K562 (cell line): ENCODE measurements around the gene MGP. TPM values are rescaled to one million over a fixed set of nuclear protein-coding genes. Genes with fewer than 3 reads are reported as not detected.

Experiments
- ARHGAP35 ChIP-seq: fragments of 450-650 bp; IDR thresholded peaks from 2 replicates; pipeline ENCODE4 v1.6.1; 2018; ENCODE audit not compliant: partially characterized antibody
- ETV6 ChIP-seq, 3 experiments: fragments of 150-350 bp in 1 of 3; sonication (generic) in 1 of 3; formaldehyde crosslinking in 1 of 3; IDR thresholded peaks; 2 replicates each; pipeline versions ENCODE4 v1.6.1 to v1.8.0; 2014 to 2022; ENCODE audit warnings: borderline replicate concordance in 2 of 3, low read depth in 2 of 3, antibody characterized with exemption in 1 of 3, low read length in 1 of 3, mild to moderate bottlenecking in 1 of 3, missing genetic modification reagents in 1 of 3
- GATAD2B ChIP-seq: fragments of 450-650 bp; IDR thresholded peaks from 2 replicates; pipeline ENCODE4 v1.6.1; 2017; ENCODE audit warnings: mild to moderate bottlenecking, borderline replicate concordance
- HMG20B ChIP-seq: fragments of 250-450 bp; sonication (Bioruptor Pico); IDR thresholded peaks from 2 replicates; pipeline ENCODE4 v1.5.0; 2021; ENCODE audit warnings: mild to moderate bottlenecking
- MYC ChIP-seq, 2 experiments: fragments of 250-450 bp in 1 of 2; sonication (Bioruptor Pico) in 1 of 2; IDR thresholded peaks; 2 replicates each; pipeline versions ENCODE4 v1.5.1 to v1.6.1; 2012 to 2021; ENCODE audit warnings: low read depth in 2 of 2, borderline replicate concordance in 1 of 2, improper control_type of control experiment in 1 of 2, low read length in 1 of 2, mild to moderate bottlenecking in 1 of 2, moderate library complexity in 1 of 2
- RBM34 ChIP-seq: fragments of 200-400 bp; formaldehyde crosslinking; IDR thresholded peaks from 2 replicates; pipeline ENCODE4 v1.6.1; 2018; ENCODE audit warnings: low read length, borderline replicate concordance; ENCODE audit not compliant: insufficient read depth
- SMARCB1 ChIP-seq: IDR thresholded peaks from 2 replicates; pipeline ENCODE4 v1.6.1; 2011; ENCODE audit warnings: improper control_type of control experiment, low read depth; ENCODE audit not compliant: insufficient read length
- THRB ChIP-seq: fragments of 450-650 bp; formaldehyde crosslinking; conservative IDR thresholded peaks from 2 replicates; pipeline ENCODE4 v1.4.0; 2022; ENCODE audit warnings: mild to moderate bottlenecking, missing genetic modification characterization
- XRCC4 ChIP-seq: IDR thresholded peaks from one replicate; pipeline ENCODE4 v1.6.1; 2011; ENCODE audit not compliant: insufficient read depth, insufficient read length; ENCODE audit errors: extremely low read depth
- XRCC5 ChIP-seq: fragments of 200-400 bp; formaldehyde crosslinking; IDR thresholded peaks from 2 replicates; pipeline ENCODE4 v1.6.1; 2017; ENCODE audit warnings: low read depth, mild to moderate bottlenecking, low read length
- ZBED1 ChIP-seq: IDR thresholded peaks from 2 replicates; pipeline ENCODE4 v1.6.1; 2014
- ZNF586 ChIP-seq: fragments of 450-650 bp; formaldehyde crosslinking; conservative IDR thresholded peaks from 2 replicates; pipeline ENCODE4 v1.4.0; 2020; ENCODE audit warnings: mild to moderate bottlenecking, moderate library complexity
- ZNF695 ChIP-seq: fragments of 450-650 bp; formaldehyde crosslinking; IDR thresholded peaks from 2 replicates; pipeline ENCODE4 v1.4.0; 2020; ENCODE audit warnings: mild to moderate bottlenecking, moderate library complexity
- polyA plus RNA-seq, 8 experiments: library from polyadenylated mRNA; depleted of rRNA in 4 of 8; stranded (reverse) in 5 of 8; unstranded in 3 of 8; fragments of >200 nt; fragmentation: Nextera tagmentation in 2 of 8; fragmentation: Illumina TruSeq in 1 of 8; extraction: Ambion mirVana in 2 of 8; extraction: Trizol in 1 of 8; gene quantifications; 2 replicates each; pipeline versions ENCODE4 v1.2.1 to v1.2.3, GENCODE V29; 2011 to 2014; ENCODE audit warnings: inconsistent platforms in 1 of 8, missing spikeins in 1 of 8
- total RNA-seq, 7 experiments: library from RNA; depleted of rRNA in 6 of 7; stranded (reverse); fragments of >200 nt in 6 of 7; fragmentation: Illumina TruSeq in 2 of 7; extraction: Trizol in 2 of 7; gene quantifications; 2 replicates each; pipeline versions ENCODE4 v1.2.1 to v1.2.3, GENCODE V29; 2011 to 2021; ENCODE audit warnings: low replicate concordance in 1 of 7
- TF ChIP-seq, protein P1 (sequence below): fragments of 250-450 bp; sonication (Bioruptor Pico); IDR thresholded peaks from 2 replicates; pipeline ENCODE4 v1.4.0; 2020; ENCODE audit warnings: mild to moderate bottlenecking, moderate library complexity
- TF ChIP-seq, protein P2 (sequence below): IDR thresholded peaks from 2 replicates; pipeline ENCODE4 v1.6.1; 2011; ENCODE audit not compliant: insufficient read length; ENCODE audit errors: extremely low read depth
- TF ChIP-seq, protein P3 (sequence below): fragments of 450-650 bp; IDR thresholded peaks from 2 replicates; pipeline ENCODE4 v1.6.1; 2016; ENCODE audit warnings: low read depth, mild to moderate bottlenecking, moderate library complexity
- TF ChIP-seq, protein P4 (sequence below): sonication (generic); formaldehyde crosslinking; IDR thresholded peaks from 2 replicates; pipeline ENCODE4 v1.8.0; 2023; ENCODE audit warnings: missing genetic modification reagents, mild to moderate bottlenecking, borderline replicate concordance

Gene MGP
- total and polyA plus RNA-seq, 9 of the 15 experiments (the other 6 are each of a cell fraction or from before 2014, with no cell fraction given) = 1.2 TPM; not detected in 8

DNA sequence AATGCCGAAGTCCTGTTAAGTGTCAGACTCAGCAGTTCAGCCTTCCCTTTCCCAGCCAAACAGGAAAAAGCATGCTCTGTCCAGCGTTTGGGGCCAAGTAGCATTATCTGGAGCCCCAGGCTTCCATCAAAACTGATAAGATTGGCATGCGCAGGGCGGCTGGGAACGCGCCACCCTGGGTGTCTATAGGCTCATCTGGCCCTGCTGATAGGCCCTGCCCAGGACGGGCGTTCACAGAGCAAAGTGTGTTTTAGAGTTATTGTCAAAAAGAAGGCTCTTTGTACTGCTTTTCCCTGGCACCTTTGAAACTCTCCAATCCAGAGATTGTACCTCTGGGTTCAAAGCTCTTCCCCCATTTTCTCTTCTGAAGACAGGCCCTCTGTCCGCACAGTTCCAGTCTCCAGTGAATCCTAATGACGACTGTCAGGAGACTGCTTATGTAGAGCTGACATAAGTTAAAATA lies 42.2 kb downstream of the MGP start, which contains the start of gene ART4 (continued):
- no peak for TF ChIP-seq THRB (CRISPR knock-in tag)
- no peak for TF ChIP-seq GATAD2B
- no peak for TF ChIP-seq ZNF695 (CRISPR knock-in tag)
- TF ChIP-seq, protein P1, sequence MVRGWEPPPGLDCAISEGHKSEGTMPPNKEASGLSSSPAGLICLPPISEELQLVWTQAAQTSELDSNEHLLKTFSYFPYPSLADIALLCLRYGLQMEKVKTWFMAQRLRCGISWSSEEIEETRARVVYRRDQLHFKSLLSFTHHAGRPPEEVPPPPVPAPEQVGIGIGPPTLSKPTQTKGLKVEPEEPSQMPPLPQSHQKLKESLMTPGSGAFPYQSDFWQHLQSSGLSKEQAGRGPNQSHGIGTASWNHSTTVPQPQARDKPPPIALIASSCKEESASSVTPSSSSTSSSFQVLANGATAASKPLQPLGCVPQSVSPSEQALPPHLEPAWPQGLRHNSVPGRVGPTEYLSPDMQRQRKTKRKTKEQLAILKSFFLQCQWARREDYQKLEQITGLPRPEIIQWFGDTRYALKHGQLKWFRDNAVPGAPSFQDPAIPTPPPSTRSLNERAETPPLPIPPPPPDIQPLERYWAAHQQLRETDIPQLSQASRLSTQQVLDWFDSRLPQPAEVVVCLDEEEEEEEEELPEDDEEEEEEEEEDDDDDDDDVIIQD = no peak
- no peak for TF ChIP-seq ARHGAP35
- 0 out of 2 replicates have a peak, but pooled peaks have one; percentile 14 for TF ChIP-seq MYC (IDR thresholded peaks at IDR 0.05; ENCODE audit: low read depth, low read length)
- TF ChIP-seq MYC (CRISPR knock-in tag; IDR thresholded peaks at IDR 0.05; ENCODE audit: borderline replicate concordance, low read depth) = no peak
- no peak for TF ChIP-seq ETV6 (IDR thresholded peaks at IDR 0.05; ENCODE audit: borderline replicate concordance in 1 of 2, low read depth in 2 of 2, low read length in 1 of 2)
- no peak for TF ChIP-seq ETV6 (CRISPR knock-in tag; IDR thresholded peaks at IDR 0.05; ENCODE audit: borderline replicate concordance)
- no peak for TF ChIP-seq RBM34
- TF ChIP-seq, protein P2, sequence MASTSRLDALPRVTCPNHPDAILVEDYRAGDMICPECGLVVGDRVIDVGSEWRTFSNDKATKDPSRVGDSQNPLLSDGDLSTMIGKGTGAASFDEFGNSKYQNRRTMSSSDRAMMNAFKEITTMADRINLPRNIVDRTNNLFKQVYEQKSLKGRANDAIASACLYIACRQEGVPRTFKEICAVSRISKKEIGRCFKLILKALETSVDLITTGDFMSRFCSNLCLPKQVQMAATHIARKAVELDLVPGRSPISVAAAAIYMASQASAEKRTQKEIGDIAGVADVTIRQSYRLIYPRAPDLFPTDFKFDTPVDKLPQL = no peak
- TF ChIP-seq ZBED1 = no peak
- TF ChIP-seq, protein P3, sequence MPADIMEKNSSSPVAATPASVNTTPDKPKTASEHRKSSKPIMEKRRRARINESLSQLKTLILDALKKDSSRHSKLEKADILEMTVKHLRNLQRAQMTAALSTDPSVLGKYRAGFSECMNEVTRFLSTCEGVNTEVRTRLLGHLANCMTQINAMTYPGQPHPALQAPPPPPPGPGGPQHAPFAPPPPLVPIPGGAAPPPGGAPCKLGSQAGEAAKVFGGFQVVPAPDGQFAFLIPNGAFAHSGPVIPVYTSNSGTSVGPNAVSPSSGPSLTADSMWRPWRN = no peak
- no peak for TF ChIP-seq XRCC5
- TF ChIP-seq HMG20B (CRISPR knock-in tag) = no peak
- TF ChIP-seq SMARCB1 = no peak
- TF ChIP-seq ZNF586 = no peak
- TF ChIP-seq, protein P4, sequence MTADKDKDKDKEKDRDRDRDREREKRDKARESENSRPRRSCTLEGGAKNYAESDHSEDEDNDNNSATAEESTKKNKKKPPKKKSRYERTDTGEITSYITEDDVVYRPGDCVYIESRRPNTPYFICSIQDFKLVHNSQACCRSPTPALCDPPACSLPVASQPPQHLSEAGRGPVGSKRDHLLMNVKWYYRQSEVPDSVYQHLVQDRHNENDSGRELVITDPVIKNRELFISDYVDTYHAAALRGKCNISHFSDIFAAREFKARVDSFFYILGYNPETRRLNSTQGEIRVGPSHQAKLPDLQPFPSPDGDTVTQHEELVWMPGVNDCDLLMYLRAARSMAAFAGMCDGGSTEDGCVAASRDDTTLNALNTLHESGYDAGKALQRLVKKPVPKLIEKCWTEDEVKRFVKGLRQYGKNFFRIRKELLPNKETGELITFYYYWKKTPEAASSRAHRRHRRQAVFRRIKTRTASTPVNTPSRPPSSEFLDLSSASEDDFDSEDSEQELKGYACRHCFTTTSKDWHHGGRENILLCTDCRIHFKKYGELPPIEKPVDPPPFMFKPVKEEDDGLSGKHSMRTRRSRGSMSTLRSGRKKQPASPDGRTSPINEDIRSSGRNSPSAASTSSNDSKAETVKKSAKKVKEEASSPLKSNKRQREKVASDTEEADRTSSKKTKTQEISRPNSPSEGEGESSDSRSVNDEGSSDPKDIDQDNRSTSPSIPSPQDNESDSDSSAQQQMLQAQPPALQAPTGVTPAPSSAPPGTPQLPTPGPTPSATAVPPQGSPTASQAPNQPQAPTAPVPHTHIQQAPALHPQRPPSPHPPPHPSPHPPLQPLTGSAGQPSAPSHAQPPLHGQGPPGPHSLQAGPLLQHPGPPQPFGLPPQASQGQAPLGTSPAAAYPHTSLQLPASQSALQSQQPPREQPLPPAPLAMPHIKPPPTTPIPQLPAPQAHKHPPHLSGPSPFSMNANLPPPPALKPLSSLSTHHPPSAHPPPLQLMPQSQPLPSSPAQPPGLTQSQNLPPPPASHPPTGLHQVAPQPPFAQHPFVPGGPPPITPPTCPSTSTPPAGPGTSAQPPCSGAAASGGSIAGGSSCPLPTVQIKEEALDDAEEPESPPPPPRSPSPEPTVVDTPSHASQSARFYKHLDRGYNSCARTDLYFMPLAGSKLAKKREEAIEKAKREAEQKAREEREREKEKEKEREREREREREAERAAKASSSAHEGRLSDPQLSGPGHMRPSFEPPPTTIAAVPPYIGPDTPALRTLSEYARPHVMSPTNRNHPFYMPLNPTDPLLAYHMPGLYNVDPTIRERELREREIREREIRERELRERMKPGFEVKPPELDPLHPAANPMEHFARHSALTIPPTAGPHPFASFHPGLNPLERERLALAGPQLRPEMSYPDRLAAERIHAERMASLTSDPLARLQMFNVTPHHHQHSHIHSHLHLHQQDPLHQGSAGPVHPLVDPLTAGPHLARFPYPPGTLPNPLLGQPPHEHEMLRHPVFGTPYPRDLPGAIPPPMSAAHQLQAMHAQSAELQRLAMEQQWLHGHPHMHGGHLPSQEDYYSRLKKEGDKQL (CRISPR knock-in tag) = no peak
- no peak for TF ChIP-seq XRCC4
